GM19023 (cell line): ENCODE measurements around the gene SVBP.
"Not testable (repeated sequence)": the region's sequence is repeated elsewhere in the genome, so short reads cannot be mapped to it uniquely, and the experiment has no call there.

ENCODE experiments used
- ATAC-seq: cut with Tn5 transposase; IDR thresholded peaks from one replicate; pipeline ENCODE4 v1.9.1; 2021; ENCODE audit warnings: mild to moderate bottlenecking, moderate library complexity; ENCODE audit not compliant: unreplicated experiment

Gene SVBP

GRCh38 chr1:42841440-42842147 lies 24.4 kb upstream of the SVBP start:
- ATAC-seq = no peak

GRCh38 chr1:42841010-42841409 lies 23.8 kb upstream of the SVBP start:
- ATAC-seq = no peak

GRCh38 chr1:42838482-42839190 lies 21.4 kb upstream of the SVBP start:
- ATAC-seq = no peak

- ATAC-seq = no peak
Observed at GRCh38 chr1:42837709-42838108, 20.5 kb upstream of the SVBP start.

GRCh38 chr1:42835422-42835821 lies 18.2 kb upstream of the SVBP start:
- no peak for ATAC-seq

- ATAC-seq = no peak
Observed at GRCh38 chr1:42834803-42835202, 17.6 kb upstream of the SVBP start.

- ATAC-seq = no peak
Observed at GRCh38 chr1:42833981-42834380, 16.8 kb upstream of the SVBP start.

GRCh38 chr1:42832641-42833240 lies 15.5 kb upstream of the SVBP start:
- ATAC-seq = no peak

GRCh38 chr1:42831273-42831672 lies 14.1 kb upstream of the SVBP start:
- ATAC-seq = no peak

- ATAC-seq = no peak
Observed at GRCh38 chr1:42830631-42831030, 13.4 kb upstream of the SVBP start.

- no peak for ATAC-seq
Observed at GRCh38 chr1:42825036-42825851, 8.0 kb upstream of the SVBP start.

- ATAC-seq = no peak
Observed at GRCh38 chr1:42824481-42825035, 7.4 kb upstream of the SVBP start.

- ATAC-seq = no peak
Observed at GRCh38 chr1:42822800-42823392, 5.7 kb upstream of the SVBP start.

- ATAC-seq = no peak
Observed at GRCh38 chr1:42821690-42822089, 4.5 kb upstream of the SVBP start.

- ATAC-seq = no peak
Observed at GRCh38 chr1:42820813-42821212, 3.6 kb upstream of the SVBP start.

- no peak for ATAC-seq
Observed at GRCh38 chr1:42817976-42818375, 779 bp upstream of the SVBP start.

GRCh38 chr1:42817440-42817767 lies 207 bp upstream of the SVBP start:
- ATAC-seq = no peak

GRCh38 chr1:42815941-42816584 lies 1.1 kb downstream of the SVBP start:
- ATAC-seq = no peak

- not testable (repeated sequence) for ATAC-seq
Observed at GRCh38 chr1:42814815-42815214, 2.4 kb downstream of the SVBP start.

- no peak for ATAC-seq
Observed at GRCh38 chr1:42807056-42807668, 10.0 kb downstream of the SVBP start.
